CD4-positive, alpha-beta T cell treated with Interferon gamma for 1 hour (primary cell): ENCODE data around the gene FMO1.
A peak's percentile ranks its signal among the peaks of the same experiment; 100 is the strongest.
"Not testable (repeated sequence)": the region's sequence is repeated elsewhere in the genome, so short reads cannot be mapped to it uniquely, and the experiment has no call there.

Source experiments
- DNase-seq: peaks from one replicate; pipeline ENCODE4 v3.0.0-alpha.2; 2020

The FMO1 gene

DNA sequence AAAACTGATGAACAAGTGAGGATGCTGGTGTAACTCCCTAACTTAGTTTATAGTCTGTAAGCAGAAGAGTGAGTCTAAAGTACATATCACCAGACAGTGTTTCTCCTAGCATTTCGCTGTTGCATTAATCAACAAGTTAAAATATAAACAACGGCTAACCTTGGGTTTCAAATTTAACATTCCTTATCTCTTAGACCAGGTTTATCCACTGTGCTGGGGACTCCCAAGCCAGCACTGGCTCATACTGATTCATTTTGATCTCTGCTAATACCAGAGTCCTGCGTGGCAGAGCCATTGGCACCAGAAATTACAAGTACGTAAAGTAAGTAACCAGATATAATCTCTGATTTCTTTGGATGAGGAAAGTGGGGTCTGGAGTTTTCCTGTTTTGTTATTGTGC lies at the start of gene FMO1:
Gene FMO1 (plus strand): TSS at position 193 of the 400 bp plus-strand sequence. CDS start 9,594 bp downstream, outside the sequence.
- DNase-seq = no peak

DNA sequence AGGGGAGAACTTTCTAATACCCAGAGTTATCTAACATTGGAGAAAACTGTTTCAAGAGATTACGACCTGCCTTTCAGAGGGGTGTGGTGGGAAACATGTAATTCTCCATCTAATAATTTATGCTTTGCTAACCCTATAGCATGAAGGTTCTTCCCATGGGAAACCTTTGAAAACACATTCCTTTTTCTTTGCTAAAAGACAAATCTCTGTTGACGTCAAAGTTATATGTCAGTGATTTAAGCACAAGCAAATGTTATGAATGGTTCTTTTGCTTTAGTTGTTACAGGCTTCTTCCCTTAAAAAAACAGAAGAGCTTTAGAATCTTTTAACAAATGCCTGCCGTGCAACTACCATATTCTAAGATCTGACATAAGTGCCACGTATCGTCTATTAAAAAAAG lies 44.0 kb upstream of the FMO1 start:
- no peak for DNase-seq

GRCh38 chr1:171206204-171206977 lies 41.9 kb upstream of the FMO1 start:
- DNase-seq = no peak

- DNase-seq = no peak
Observed at GRCh38 chr1:171206978-171207355, 41.3 kb upstream of the FMO1 start.

GRCh38 chr1:171207377-171207776 lies 40.9 kb upstream of the FMO1 start:
- DNase-seq = no peak

- DNase-seq = no peak
Observed at GRCh38 chr1:171210355-171210754, 37.9 kb upstream of the FMO1 start.

DNA sequence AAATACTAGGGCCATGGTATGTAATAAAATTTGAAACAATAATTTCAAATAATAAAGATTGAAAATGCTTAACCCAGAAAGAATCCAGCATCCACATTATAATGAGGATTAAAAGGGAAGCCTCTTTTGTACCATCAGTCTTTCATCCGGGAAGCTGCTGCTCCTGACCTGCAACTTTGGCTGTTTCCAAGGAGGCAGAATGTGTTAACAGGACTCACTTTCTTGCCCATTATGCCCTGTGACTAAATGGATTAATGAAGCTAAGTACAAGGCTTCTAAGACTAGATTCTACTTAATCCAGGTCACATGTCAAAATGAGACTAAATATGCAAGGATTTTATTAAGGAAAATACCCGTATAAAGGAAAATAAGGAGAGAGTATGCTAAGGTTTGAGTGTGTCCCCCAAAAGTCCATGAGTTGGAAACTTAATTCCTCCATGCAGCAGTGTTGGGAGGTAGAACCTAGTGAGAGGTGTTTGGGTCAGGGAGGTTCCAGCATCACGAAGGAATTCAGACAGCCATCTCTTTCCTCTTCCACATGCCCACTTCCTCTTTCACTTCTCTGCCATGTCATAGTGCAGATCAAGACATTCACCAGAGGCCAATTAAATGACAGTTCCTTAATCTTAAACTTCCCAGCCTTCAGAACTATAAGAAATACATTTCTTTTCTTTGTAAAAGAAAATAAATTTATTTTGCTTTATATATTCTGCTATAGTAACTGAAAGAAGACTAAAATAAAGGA lies 35.5 kb upstream of the FMO1 start:
- peak; percentile 3 for DNase-seq

- no peak for DNase-seq
Observed at GRCh38 chr1:171213559-171214454, 34.5 kb upstream of the FMO1 start.

GRCh38 chr1:171217658-171218443 lies 30.4 kb upstream of the FMO1 start:
- DNase-seq = no peak

GRCh38 chr1:171218661-171219060 lies 29.6 kb upstream of the FMO1 start:
- DNase-seq = no peak

- no peak for DNase-seq
Observed at GRCh38 chr1:171219346-171220080, 28.8 kb upstream of the FMO1 start.

DNA sequence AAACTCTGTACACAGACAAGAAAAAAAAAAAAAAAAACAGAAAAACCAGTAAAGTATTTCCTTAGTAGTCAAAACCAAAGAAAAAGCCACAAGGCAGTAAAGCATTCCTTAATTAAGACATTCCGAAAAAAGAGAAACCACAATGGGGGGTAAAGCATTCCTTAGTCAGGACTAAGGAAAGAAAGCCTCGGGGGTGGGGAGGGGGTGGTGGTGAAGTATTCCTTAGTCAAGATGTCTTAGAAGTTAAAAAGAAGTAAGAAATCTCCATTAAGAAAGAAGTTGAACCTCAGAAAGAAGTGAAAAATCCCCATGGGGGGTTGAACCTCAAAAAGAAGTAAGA lies 28.2 kb upstream of the FMO1 start:
- DNase-seq = no peak

GRCh38 chr1:171220581-171221054 lies 27.7 kb upstream of the FMO1 start:
- DNase-seq = no peak

DNA sequence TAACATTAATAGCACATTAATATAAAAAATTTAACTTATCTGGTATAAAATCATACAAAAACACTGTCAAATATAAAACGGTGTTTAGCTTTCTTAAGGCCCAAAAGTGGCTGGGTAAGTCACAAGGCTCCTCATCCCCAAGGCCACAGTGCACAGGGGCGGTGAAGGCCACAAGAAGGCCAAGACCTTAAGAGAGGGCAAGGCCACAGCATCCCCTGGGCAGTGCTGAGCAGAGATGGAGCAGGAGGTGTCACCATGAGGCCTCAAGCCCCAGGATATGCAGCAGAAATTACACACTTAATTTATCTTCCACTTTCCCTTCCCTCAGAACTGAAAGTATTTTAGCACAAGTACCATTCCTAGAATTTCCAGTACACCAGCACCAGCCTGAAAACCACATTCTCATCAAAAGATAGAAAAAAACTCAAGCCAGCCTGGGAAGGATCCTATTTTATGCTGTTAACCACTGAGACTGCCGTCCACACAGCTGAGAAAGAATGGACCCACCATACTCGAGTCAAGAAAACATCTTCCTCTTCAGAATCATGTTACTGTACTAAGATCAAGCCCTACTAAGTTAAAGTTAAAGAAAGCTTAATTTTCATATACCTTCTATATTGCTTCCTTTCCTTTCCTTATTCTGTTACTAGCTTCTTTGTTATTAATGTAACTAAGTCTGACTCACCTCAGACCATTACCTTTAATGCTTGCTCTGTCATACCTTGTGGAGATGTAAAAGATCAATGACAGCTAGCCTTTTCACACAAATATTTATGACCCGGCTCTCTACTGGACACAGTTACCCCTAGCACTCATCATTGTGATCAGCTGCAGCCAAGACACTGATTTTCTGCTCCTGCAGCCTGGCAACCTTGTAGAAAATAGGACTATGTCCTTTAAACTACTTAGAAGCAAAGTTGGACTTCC lies 26.4 kb upstream of the FMO1 start:
- DNase-seq = no peak

- DNase-seq = no peak
Observed at GRCh38 chr1:171222936-171223335, 25.4 kb upstream of the FMO1 start.

GRCh38 chr1:171224257-171224656 lies 24.0 kb upstream of the FMO1 start:
- DNase-seq = not testable (repeated sequence)

GRCh38 chr1:171226747-171227370 lies 21.4 kb upstream of the FMO1 start:
- DNase-seq = peak; percentile 1

DNA sequence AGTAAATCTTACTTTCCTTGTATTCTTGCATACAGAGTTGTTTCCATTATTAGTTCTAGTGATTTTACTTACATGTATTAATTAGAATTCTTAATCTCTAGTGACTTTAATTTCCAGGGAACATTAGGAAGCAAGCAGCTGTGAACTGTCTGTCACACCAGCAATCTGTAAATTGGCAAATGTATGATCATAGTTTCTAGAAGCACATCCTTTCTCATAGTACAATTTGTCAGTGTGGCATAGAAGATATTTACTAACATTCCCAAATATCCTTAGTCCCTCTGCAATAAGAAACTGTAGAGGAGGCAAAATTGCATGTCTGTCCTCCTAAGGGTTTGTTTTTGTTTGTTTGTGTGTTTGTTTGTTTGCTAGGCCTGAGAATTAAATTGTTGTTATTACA lies 17.0 kb upstream of the FMO1 start:
- no peak for DNase-seq

DNA sequence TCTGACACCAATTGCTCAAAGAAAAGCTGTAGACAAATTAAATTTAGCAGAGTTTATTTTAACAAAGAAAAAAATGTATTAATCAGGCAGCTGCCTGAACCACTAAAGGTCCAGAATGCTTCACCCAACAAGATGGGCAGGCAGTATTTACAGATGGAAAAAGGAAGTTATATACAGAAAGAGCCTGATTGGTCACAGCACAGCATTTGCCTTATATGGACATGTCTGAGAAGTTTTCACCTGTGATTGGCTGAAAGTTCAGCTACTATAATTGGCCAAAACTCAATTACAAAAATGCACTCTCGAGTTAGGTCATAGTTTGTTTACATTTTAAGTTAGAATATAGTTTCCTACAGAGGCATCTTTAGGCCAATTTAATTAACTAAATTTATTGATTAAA lies 15.1 kb upstream of the FMO1 start:
- DNase-seq = no peak

GRCh38 chr1:171236231-171236630 lies 12.1 kb upstream of the FMO1 start:
- DNase-seq = not testable (repeated sequence)
